Amniotic epithelial cell (primary cell): ENCODE data around the gene CGNL1.

ENCODE experiments used
- DNase-seq: peaks from one replicate; pipeline ENCODE4 v3.0.0-alpha.2; 2010; ENCODE audit warnings: low read depth

CGNL1 gene

GRCh38 chr15:57354436-57355123 is 21.7 kb upstream of the CGNL1 start:
- no peak for DNase-seq

DNA sequence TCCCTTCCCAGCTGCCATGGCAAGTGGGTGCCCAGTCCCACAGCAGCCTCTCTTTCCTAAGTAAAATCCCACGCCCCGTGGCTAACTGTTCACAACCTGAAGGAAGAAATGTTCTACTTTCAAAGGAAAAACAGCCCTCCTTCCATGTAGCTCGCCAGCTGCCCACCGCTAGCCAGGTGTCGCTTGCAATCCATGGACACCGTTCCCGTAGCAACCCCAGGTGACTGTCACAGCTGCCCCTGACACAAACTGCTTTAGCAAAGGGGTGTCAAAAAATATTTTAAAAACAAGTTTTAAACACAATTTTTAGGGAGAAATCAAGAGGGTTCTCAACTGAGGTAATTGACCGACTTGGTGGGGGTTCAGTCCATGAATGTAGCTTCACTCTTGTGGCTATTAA is 21.0 kb upstream of the CGNL1 start:
- no peak for DNase-seq

DNA sequence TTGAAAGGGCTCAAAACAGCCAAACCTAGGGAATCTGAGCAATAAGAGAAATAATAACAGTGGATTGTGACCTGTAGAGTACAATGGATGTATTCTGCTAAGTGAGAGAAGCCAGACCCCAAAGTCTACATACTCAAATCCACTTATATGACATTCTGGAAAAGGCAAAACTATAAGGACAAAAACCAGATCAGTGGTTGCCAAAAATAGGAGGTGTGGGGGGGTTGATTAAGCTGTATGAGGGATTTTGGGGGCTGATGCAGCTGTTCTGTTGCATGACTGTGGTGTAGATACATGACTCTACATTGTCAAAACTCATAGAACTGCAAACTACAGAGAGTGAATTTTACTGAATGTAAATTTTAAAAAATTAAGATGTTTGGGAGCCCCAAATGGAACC is 20.1 kb upstream of the CGNL1 start:
- DNase-seq = no peak

- DNase-seq = peak; percentile 59
Measured at GRCh38 chr15:57356636-57357035, 19.7 kb upstream of the CGNL1 start.

- no peak for DNase-seq
Measured at GRCh38 chr15:57357799-57358198, 18.5 kb upstream of the CGNL1 start.

DNA sequence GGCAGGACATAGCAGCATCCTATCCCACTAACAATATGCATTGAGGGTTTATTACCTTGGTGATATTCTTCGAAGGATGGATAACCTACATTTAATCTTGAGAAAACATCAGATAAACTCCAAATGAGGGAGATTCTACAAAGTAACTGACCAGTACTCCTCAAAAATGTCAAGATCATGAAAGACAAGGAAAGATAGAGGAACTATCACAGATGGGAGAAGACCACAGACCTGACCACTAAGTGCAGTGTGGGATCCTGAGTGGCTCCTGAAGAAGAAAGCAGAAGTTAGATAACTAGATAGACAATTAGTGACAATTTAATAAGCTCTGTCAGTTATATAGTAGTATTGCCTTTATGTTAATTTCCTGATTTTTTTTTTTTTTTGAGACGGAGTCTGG is 17.7 kb upstream of the CGNL1 start:
- no peak for DNase-seq

DNA sequence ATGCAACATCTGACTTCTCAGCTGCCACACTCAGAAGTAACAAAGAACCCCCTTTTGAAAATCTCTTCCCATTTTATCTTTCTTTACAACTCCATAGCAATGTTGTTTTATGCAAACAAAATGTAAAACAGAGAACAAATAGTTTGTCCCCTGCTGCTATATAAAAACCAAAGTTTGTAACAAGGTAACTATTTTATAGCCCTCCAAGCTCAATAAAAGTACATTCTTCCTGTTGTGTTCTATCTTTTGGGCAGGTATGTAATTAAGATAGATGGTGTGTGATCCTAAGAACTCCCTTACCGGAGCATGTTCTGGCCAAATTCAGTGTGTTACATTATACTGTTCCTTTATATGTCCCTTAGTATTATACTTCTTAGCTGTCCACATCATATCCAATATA is 12.6 kb upstream of the CGNL1 start:
- DNase-seq = no peak

- DNase-seq = peak; percentile 40
Measured at GRCh38 chr15:57364282-57365007, 11.9 kb upstream of the CGNL1 start.

GRCh38 chr15:57367556-57367955 is 8.7 kb upstream of the CGNL1 start:
- no peak for DNase-seq

GRCh38 chr15:57370929-57371328 is 5.4 kb upstream of the CGNL1 start:
- DNase-seq = peak; percentile 58

DNA sequence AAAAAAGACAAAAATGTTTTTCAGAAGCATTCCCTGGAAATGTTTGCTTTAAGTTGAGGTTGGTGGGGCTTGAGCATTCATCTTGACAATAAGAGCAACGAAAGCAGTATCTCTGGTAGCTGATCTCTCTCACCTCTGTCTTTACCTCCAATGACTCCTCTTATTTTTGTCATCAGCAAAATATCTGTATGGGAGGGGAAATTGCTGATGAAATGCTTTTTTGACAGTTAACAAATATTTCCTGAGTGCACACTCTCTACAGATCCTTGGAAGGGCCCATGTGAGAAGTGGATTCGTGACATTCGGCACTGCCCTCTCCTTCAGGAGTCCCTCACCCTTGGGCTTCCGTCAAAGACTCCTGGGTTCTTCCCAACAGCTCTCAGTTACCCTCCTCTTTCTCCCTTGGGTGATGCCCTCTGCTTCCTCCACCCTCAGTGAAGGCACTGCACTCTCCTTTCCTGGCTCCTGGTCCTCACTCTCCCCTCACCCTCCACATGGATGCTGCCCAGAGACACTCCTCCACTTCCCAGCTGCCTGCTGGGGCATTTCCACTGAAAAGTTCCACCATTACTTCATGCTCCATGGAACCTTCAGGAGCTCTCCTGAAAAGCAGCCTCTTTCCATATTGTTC is 2.9 kb upstream of the CGNL1 start:
- DNase-seq = no peak

GRCh38 chr15:57373882-57374276 is 2.4 kb upstream of the CGNL1 start:
- DNase-seq = no peak

DNA sequence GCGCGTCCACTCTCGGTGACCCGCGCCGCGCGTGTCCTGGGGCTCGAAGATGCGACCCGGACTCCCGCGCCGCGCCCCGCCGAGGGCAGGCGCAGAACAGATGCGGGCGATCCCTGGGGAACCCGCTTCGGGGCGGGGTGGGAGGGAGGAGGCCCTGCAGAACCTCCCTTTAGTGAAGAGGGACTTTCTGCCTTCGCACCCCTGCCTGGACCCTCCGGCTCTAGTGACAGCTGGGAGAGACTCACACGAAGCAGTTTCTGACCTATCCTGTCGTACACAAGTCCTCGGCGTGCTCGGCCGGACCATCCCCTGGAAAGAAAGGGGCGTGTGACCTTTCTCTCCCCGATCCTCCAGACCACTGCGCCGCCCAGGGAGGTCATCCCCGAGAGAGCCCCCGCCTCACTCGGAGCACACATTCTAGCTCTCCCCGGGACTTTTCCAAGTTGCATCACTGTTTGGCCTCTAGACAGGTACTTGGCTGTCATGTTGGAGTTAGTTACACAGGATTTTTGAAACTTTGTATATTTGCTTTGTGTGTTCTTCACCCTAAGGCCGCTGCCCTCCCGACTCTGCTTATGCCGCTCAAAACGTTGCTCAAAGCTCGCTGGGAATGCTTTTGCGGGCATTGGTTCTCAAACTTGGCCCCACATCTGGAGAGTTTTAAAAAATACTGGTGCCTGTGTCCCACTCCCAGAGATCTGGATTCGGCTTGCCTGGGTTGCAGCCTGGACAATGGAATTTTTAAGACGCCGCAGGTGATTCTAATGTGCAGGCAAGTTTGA is 582 bp downstream of the CGNL1 start:
- DNase-seq = no peak

DNA sequence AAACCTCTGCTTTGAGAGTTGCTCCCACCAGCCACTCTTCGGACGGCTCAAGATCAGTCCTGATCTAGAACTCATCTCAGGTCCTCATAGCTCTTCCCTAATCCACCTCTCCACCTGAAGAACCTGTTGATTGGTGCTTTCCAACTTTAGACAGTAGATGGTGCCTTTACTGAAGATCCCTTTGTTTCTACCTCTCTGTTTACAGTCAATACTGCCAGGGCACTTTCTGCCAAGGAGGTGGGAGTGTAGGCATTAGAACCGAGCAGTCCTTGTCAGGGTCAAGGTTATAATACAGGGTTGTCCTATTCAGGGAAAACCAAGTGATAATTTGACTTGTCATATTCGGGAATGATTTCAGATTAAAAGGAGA is 1.2 kb downstream of the CGNL1 start:
- no peak for DNase-seq

GRCh38 chr15:57379487-57379886 is 3.2 kb downstream of the CGNL1 start:
- DNase-seq = no peak

GRCh38 chr15:57380854-57381253 is 4.5 kb downstream of the CGNL1 start:
- DNase-seq = no peak

- DNase-seq = no peak
Measured at GRCh38 chr15:57382215-57382614, 5.9 kb downstream of the CGNL1 start.

- DNase-seq = no peak
Measured at GRCh38 chr15:57382969-57383368, 6.7 kb downstream of the CGNL1 start.

GRCh38 chr15:57384024-57384423 is 7.7 kb downstream of the CGNL1 start:
- DNase-seq = no peak

- DNase-seq = peak; percentile 80
Measured at GRCh38 chr15:57384816-57385215, 8.5 kb downstream of the CGNL1 start.

DNA sequence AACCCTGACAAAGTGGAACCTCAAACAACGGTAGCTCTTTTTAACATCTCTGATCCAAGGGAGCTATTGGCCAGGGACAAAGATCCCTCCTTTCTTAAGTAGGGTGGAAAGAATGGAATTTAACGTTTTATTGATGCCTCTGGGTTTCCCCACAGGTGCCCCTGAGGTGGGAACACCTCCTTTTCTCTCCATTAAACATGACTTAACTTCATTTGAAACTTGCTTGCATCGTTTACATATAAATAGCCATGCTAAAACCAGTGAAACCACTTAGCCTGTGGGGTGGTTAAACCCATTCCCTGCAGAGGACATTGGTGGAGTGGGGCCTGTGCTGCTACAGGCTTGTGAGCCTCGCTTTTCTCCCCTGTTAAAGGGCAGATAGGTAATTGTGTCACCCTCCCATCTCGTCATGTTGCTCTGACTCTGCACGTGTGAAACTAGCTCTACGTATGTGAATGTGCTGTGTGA is 9.7 kb downstream of the CGNL1 start:
- no peak for DNase-seq

DNA sequence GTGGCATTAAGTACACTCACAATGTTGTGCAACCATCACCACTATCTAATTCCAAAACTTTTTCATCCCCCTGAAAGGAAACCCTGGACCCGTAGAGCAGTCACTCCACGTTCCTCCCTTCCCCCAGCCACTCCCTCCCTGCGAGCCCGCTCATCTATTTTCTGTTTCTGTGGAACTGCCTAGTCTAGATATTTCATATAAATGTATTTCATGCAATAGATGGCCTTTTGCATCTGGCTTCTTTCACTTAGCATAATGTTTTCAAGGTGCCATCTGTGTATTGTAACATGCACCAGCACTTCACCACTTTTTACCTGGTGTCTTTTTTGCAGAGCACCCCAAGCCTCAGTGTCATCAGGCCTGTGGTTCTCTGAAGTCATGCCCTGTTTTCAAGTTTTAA is 10.7 kb downstream of the CGNL1 start:
- DNase-seq = no peak
